Thyroid gland (tissue), 4 donors: ENCODE measurements around the gene POGK. TPM values are rescaled to one million over a fixed set of nuclear protein-coding genes. Genes with fewer than 3 reads are reported as not detected.
"Not testable (repeated sequence)": the region's sequence is repeated elsewhere in the genome, so short reads cannot be mapped to it uniquely, and the experiment has no call there.

Source experiments
- DNase-seq, 2 donors: peaks; one replicate each; pipeline ENCODE4 v3.0.0-alpha.2; 2019
- H3K27ac ChIP-seq, 3 donors: fragments of 200-600 bp; sonication (generic); 1 replicate in 2 of 3; 2 replicates in 1 of 3; pipeline ENCODE4 v1.5.1; 2016 to 2019; ENCODE audit warnings: mild to moderate bottlenecking in 1 of 3, moderate library complexity in 1 of 3
- H3K27me3 ChIP-seq: fragments of 200-600 bp; sonication (generic); one replicate; pipeline ENCODE4 v1.5.1; 2019
- H3K36me3 ChIP-seq, 2 donors: fragments of 200-600 bp; sonication (generic); one replicate each; pipeline ENCODE4 v1.5.1; 2016 to 2019
- H3K4me1 ChIP-seq, 2 donors: fragments of 200-600 bp; sonication (generic); one replicate each; pipeline ENCODE4 v1.5.1; 2017 to 2019
- H3K4me3 ChIP-seq, 3 donors: fragments of 200-600 bp; sonication (generic); replicated peaks in 1 of 3; 1 replicate in 2 of 3; 2 replicates in 1 of 3; pipeline ENCODE4 v1.5.1; 2016; ENCODE audit warnings: mild to moderate bottlenecking in 1 of 3
- H3K9me3 ChIP-seq: fragments of 200-600 bp; sonication (generic); one replicate; pipeline ENCODE4 v1.5.1; 2017
- CTCF ChIP-seq, 6 experiments: fragments of 200-600 bp in 3 of 6; fragments of 450-650 bp in 3 of 6; sonication (generic) in 3 of 6; IDR thresholded peaks; one replicate each; pipeline ENCODE4 v1.5.1; 2016 to 2019; ENCODE audit warnings: antibody characterized with exemption in 6 of 6, mild to moderate bottlenecking in 2 of 6, inconsistent platforms in 1 of 6, moderate library complexity in 1 of 6
- POLR2A ChIP-seq, 2 donors: fragments of 450-650 bp; IDR thresholded peaks; one replicate each; pipeline ENCODE4 v1.6.1; 2017; ENCODE audit warnings: antibody characterized with exemption in 2 of 2, mild to moderate bottlenecking in 2 of 2, moderate library complexity in 1 of 2
- WGBS, 2 donors: methylation state at CpG; one replicate each; pipeline ENCODE4 v1.1.5; 2017; 5-methylcytosine and 5-hydroxymethylcytosine counted together
- intact Hi-C: fragments of 100-400 bp; cut with DNase I; formaldehyde crosslinking; loops from one replicate; pipeline ENCODE4 v1.15.1; 2023
- total RNA-seq, 4 donors: library from RNA; depleted of rRNA; stranded (reverse); fragments of >200 nt; gene quantifications; one replicate each; pipeline ENCODE4 v1.2.3, GENCODE V29; 2016

POGK gene
- total RNA-seq, 4 donors from 2014 or later: 31.4 to 41.4 (median 33.7) TPM

GRCh38 chr1:166813508-166814223, 25.6 kb upstream of the POGK start:
- 48 to 53% methylated on average over 2 of the region's 2 CpGs for WGBS, 2 donors
- Histone ChIP-seq H3K36me3 (no peaks in the 10 kb centered on the region), H3K4me3 (no peak overlapping the region), H3K27ac (peak overlapping the region in 1 of 3 donors; percentile 50), H3K4me1 (peaks cover 8 to 17% of the 10 kb centered on the region in 2 donors), H3K9me3 (no peaks in the 10 kb centered on the region), H3K27me3 (no peaks in the 10 kb centered on the region)
- intact Hi-C loops: no loop called here
- peak in 1 of 2 donors; percentile 12 for DNase-seq
- TF ChIP-seq POLR2A (IDR thresholded peaks at IDR 0.05) (no peak), CTCF (IDR thresholded peaks at IDR 0.05) (no peak)

GRCh38 chr1:166814611-166815010, 24.7 kb upstream of the POGK start:
- intact Hi-C loops: no loop called here
- TF ChIP-seq CTCF (IDR thresholded peaks at IDR 0.05) (no peak), POLR2A (IDR thresholded peaks at IDR 0.05) (no peak)
- no peaks in the 10 kb centered on the region for H3K27me3 ChIP-seq
- WGBS, 2 donors: 29 to 40% methylated on average over 2 of the region's 2 CpGs
- peak overlapping the region in 2 of 3 donors; percentile 50 to 67 for H3K27ac ChIP-seq
- no peaks in the 10 kb centered on the region for H3K36me3 ChIP-seq
- H3K4me1 ChIP-seq: peaks cover 8 to 17% of the 10 kb centered on the region in 2 donors
- peak; percentile 71 to 77 for DNase-seq
- no peak overlapping the region for H3K4me3 ChIP-seq
- H3K9me3 ChIP-seq: no peaks in the 10 kb centered on the region

- no peak for DNase-seq
- Histone ChIP-seq H3K36me3 (no peaks in the 10 kb centered on the region), H3K4me1 (peaks cover 3 to 4% of the 10 kb centered on the region in 2 donors), H3K9me3 (no peaks in the 10 kb centered on the region), H3K27me3 (no peaks in the 10 kb centered on the region), H3K27ac (no peak overlapping the region), H3K4me3 (no peak overlapping the region)
- intact Hi-C loops: no loop called here
- TF ChIP-seq CTCF (IDR thresholded peaks at IDR 0.05) (no peak), POLR2A (IDR thresholded peaks at IDR 0.05) (no peak)
- WGBS, 2 donors: 100% methylated on average over 1 to 2 of the region's 2 CpGs
Measured at GRCh38 chr1:166819974-166820373, 19.3 kb upstream of the POGK start.

- DNase-seq: no peak
- WGBS, 2 donors: 63 to 68% methylated on average over 7 of the region's 7 CpGs
- Histone ChIP-seq H3K9me3 (no peaks in the 10 kb centered on the region), H3K4me3 (no peak overlapping the region), H3K27me3 (no peaks in the 10 kb centered on the region), H3K4me1 (no peaks in the 10 kb centered on the region), H3K36me3 (no peaks in the 10 kb centered on the region), H3K27ac (no peak overlapping the region)
- TF ChIP-seq CTCF (IDR thresholded peaks at IDR 0.05): no peak
- no peak for TF ChIP-seq POLR2A (IDR thresholded peaks at IDR 0.05)
- intact Hi-C loops: no loop called here
Measured at GRCh38 chr1:166822385-166822784, 16.9 kb upstream of the POGK start.

- TF ChIP-seq CTCF (IDR thresholded peaks at IDR 0.05) (no peak), POLR2A (IDR thresholded peaks at IDR 0.05) (no peak)
- Histone ChIP-seq H3K27ac (no peak overlapping the region), H3K36me3 (no peaks in the 10 kb centered on the region), H3K9me3 (no peaks in the 10 kb centered on the region), H3K27me3 (no peaks in the 10 kb centered on the region), H3K4me3 (no peak overlapping the region), H3K4me1 (no peaks in the 10 kb centered on the region)
- DNase-seq: no peak
- intact Hi-C loops: no loop called here
Measured at GRCh38 chr1:166827426-166827825, 11.8 kb upstream of the POGK start.

GRCh38 chr1:166829762-166830161, 9.5 kb upstream of the POGK start:
- H3K4me1 ChIP-seq, H3K27me3 ChIP-seq, H3K27ac ChIP-seq, intact Hi-C loops, DNase-seq, H3K9me3 ChIP-seq, H3K36me3 ChIP-seq, H3K4me3 ChIP-seq: not testable (repeated sequence)
- WGBS, 2 donors: 76 to 85% methylated on average over 1 of the region's 1 CpG
